GM10248 (cell line): ENCODE measurements around the gene FAR2.

ENCODE experiments used
- CTCF ChIA-PET: fragments of 300-600 bp; sonication (Branson Sonifier 250); formaldehyde crosslinking; extraction: SDS; loops from one replicate; lab custom pipeline; 2021; ENCODE audit warnings: antibody characterized with exemption; lab: Yijun Ruan, JAX
- POLR2A ChIA-PET: fragments of 350-650 bp; sonication (Branson Sonifier 250); formaldehyde crosslinking; extraction: SDS; loops from one replicate; lab custom pipeline; 2020; ENCODE audit warnings: antibody characterized with exemption; lab: Yijun Ruan, JAX
- DNase-seq: peaks from one replicate; pipeline ENCODE4 v3.0.0; 2012; ENCODE audit errors: extremely low spot score
- CTCF ChIP-seq: IDR thresholded peaks from 2 replicates; pipeline ENCODE4 v1.5.1; 2012; ENCODE audit warnings: mild to moderate bottlenecking, low read depth; ENCODE audit errors: extremely low read depth, missing control alignments, control extremely low read depth

FAR2 gene

GRCh38 chr12:29229937-29230336 is 80.9 kb downstream of the FAR2 start:
- CTCF ChIA-PET = no interaction called here
- no peak for DNase-seq
- TF ChIP-seq CTCF = no peak
- POLR2A ChIA-PET = no interaction called here

- POLR2A ChIA-PET = no interaction called here
- no peak for TF ChIP-seq CTCF
- DNase-seq = no peak
- CTCF ChIA-PET = no interaction called here
Measured at GRCh38 chr12:29230800-29231560, 81.9 kb downstream of the FAR2 start.

GRCh38 chr12:29232086-29232485 is 83.0 kb downstream of the FAR2 start:
- ChIA-PET CTCF (no interaction called here), POLR2A (no interaction called here)
- no peak for DNase-seq
- TF ChIP-seq CTCF = no peak

GRCh38 chr12:29234552-29234951 is 85.5 kb downstream of the FAR2 start:
- TF ChIP-seq CTCF = no peak
- CTCF ChIA-PET = interaction anchor here (1.0 to 1.5 kb wide), 3 partner anchors 9 to 48 kb away, joined by 3 to 4 read pairs (median 3); no protein-coding TSS in a partner anchor
- no peak for DNase-seq

GRCh38 chr12:29234965-29235626 is 86.0 kb downstream of the FAR2 start:
- ChIA-PET POLR2A (no interaction called here), CTCF (interaction anchor here (1.0 to 1.5 kb wide), 3 partner anchors 10 to 48 kb away, joined by 3 to 4 read pairs (median 3); no protein-coding TSS in a partner anchor)
- no peak for TF ChIP-seq CTCF
- no peak for DNase-seq

More at GRCh38 chr12:29234552-29234951, 85.5 kb downstream of the FAR2 start:
- POLR2A ChIA-PET = no interaction called here

GRCh38 chr12:29238822-29239291 is 89.8 kb downstream of the FAR2 start:
- no peak for TF ChIP-seq CTCF
- POLR2A ChIA-PET = no interaction called here
- no peak for DNase-seq
- CTCF ChIA-PET = interaction anchor here (0.8 to 1.1 kb wide), 2 partner anchors 24 to 25 kb away, joined by 3 read pairs; no protein-coding TSS in a partner anchor
